GM19452 (cell line): ENCODE results near the gene TMEM125.

Experiments used
- ATAC-seq: cut with Tn5 transposase; IDR thresholded peaks from one replicate; pipeline ENCODE4 v1.9.1; 2021; ENCODE audit not compliant: unreplicated experiment

Gene TMEM125

GRCh38 chr1:43269627-43270375, at the start of gene TMEM125:
Gene TMEM125, plus strand, starts transcription at chr1:43269983. Its CDS starts 2,740 bp downstream, at chr1:43272723.
- ATAC-seq = no peak

GRCh38 chr1:43220905-43221778, 48.6 kb upstream of the TMEM125 start:
- ATAC-seq = peak; percentile 59

DNA sequence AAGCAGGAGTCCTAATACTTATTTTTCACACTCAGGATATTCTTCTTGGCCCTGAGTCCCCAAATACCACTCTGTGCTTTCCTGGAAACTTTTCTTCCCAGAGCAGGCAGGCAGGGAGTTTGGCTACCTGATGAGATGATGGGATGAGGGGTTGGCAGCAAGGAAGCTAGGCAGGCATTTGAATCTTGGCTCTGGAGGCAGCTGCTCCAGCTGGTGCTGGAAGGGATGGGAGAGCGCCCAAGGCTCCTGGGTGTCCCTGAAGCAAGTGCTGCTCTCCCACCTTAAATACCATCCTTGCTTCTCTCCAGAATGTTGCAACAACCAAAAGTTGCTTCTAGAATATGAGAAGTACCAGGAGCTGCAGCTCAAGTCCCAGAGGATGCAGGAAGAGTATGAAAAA, 48.0 kb upstream of the TMEM125 start:
- no peak for ATAC-seq

DNA sequence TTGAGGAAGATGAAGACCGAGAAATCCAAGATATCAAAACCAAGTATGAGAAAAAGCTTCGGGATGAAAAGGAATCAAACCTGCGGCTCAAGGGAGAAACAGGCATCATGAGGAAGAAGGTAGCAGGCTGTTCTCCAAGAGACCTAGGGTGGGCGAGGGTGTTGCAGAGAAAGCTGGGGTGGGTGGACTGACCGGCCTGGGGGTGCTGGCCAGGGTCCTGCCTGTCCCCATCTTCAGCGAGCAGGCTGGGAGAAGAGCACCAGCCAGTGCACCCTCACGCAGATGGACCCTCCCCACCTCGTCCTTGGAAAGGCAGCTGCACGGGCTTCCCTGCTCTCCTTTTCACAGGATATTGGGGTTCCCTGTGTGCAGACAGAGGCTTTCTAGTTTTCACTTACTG, 46.9 kb upstream of the TMEM125 start:
- ATAC-seq = no peak

- ATAC-seq = no peak
These were observed 44.6 kb upstream of the TMEM125 start for GRCh38 chr1:43225168-43225567.

GRCh38 chr1:43227143-43227764, 42.5 kb upstream of the TMEM125 start:
- ATAC-seq = no peak

- ATAC-seq = no peak
These were observed 39.7 kb upstream of the TMEM125 start for GRCh38 chr1:43229826-43230780.

GRCh38 chr1:43232074-43232473, 37.7 kb upstream of the TMEM125 start:
- no peak for ATAC-seq

- ATAC-seq = no peak
These were observed 37.3 kb upstream of the TMEM125 start for GRCh38 chr1:43232482-43232881.

DNA sequence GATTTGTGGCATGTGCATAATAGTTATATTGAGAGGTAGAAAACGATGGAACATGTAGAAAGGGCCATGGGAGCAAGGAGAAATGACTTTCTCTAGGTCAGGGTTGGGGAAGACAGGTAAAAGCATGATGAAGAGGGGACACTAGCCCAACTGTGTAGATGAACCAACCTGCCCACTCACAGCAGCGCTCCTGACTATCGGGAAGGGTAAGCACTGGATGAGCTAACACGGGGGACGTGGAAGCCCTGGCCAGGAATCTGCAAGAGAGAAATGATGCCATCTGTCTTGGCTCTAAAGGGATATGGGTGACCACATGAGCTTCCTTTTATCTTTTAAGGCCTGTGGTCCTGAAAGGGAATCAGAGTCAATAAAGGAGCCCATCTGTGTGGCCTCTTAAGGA, 36.2 kb upstream of the TMEM125 start:
- ATAC-seq = no peak

DNA sequence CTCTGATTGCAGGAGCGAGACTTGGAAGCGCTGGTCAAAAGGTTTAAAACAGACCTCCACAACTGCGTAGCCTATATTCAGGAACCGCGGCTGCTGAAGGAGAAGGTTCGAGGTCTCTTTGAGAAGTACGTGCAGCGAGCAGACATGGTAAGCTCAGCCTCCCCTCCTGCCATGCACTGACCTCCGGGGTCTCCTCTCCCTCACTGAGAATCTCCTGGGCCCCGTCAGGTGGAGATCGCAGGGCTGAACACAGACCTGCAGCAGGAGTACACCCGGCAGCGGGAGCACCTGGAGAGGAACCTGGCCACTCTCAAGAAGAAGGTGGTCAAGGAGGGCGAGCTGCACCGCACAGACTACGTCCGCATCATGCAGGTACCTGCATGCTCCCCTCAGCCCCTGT, 35.5 kb upstream of the TMEM125 start:
- no peak for ATAC-seq

GRCh38 chr1:43235040-43235439, 34.7 kb upstream of the TMEM125 start:
- no peak for ATAC-seq

GRCh38 chr1:43235451-43236121, 34.2 kb upstream of the TMEM125 start:
- no peak for ATAC-seq

GRCh38 chr1:43237121-43237520, 32.7 kb upstream of the TMEM125 start:
- no peak for ATAC-seq

DNA sequence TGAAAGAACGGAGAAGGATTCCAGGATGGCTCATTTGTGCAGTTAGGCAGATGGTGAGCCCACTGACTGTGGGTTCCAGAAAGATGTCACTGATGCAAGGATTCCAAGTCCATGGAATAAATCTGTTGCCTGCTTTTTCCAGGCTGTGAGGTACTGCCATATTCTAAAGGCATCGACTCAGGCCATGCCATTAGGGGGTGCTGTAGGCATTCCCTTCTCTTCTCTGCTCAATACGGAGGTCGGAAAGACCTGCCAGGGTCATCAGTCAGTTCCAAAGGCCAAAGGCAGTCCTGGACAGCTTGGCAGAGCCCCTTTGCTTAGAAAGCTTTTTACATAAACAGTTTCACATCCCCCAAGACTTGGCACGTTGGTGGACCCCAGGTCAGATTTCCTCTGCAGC, 31.7 kb upstream of the TMEM125 start:
- ATAC-seq = no peak

DNA sequence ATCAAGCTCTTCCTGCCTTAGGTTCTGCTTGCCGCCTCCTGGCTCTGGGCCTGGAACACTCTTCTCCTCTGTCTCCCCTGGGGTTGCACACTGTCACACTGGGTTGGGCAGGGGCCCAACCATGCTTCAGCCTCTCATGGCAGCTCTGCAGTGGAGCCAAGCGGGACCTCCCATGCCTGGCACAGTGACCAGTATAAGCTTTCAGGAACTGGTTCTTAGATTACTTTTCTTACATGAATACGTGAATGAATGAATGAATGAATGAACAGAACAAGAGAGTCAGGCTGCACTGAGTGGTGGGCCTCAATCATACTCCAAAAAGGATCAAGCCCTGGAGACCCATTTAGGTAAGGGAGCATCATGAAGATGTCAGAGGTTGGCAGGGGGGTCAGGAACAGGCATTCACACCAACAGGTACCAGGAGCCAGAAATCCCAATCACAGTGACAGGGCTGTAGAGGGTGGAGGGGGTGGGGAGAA, 30.8 kb upstream of the TMEM125 start:
- no peak for ATAC-seq

- ATAC-seq = peak; percentile 65
These were observed 30.3 kb upstream of the TMEM125 start for GRCh38 chr1:43239484-43239883.

DNA sequence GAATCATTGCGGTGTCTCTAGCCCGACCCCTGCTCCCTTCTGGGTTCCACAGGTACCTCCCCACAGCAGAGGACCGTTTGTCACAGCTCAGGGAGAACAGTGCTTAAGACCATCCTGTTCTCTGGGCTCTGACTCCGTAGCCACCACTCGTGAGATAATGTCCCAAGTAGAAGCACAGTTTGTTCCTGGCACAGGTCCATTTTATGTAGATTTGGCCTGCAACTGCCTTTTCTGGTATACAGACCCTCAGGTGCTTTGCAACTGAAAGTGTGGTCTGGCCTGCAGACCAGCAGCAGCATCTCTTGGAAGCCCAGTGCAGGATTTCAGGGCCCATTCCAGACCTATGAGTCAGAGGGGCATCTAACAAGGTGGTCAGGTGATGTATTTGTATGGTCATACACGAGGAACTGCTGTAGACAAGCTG, 28.4 kb upstream of the TMEM125 start:
- no peak for ATAC-seq

DNA sequence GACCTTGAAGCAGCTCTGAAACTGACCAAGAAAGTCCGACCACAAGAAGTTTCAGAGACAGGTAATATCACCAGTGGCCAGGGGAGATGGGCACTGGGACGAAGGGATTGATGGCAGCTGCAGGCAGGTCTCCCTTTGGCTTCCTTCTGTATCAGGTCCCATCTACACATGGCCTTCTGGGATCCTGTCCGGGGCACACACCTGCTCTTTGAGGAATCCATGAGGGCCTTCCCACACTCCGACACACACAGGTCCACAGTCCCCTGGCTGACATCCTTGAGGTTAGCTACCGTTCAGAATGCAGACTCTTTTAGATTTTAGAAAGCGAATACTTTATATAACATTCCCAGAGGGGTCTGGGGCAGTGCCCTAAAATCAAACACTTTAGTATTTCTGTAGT, 26.5 kb upstream of the TMEM125 start:
- no peak for ATAC-seq
